Epithelial cell of esophagus (primary cell): ENCODE measurements around the gene PCDHAC2.

Experiments
- DNase-seq: peaks from one replicate; pipeline ENCODE4 v3.0.0; 2010; ENCODE audit warnings: low read depth
- H3K4me3 ChIP-seq: 2 replicates; pipeline ENCODE4 v1.5.1; 2011; ENCODE audit warnings: mild to moderate bottlenecking, low read length, control low read depth
- TF ChIP-seq, protein P1 (sequence below): IDR thresholded peaks from 2 replicates; pipeline ENCODE4 v1.5.1; 2011; ENCODE audit warnings: low read depth, mild to moderate bottlenecking, low read length, control low read depth, inconsistent platforms; ENCODE audit not compliant: insufficient read depth; ENCODE audit errors: missing control alignments

The PCDHAC2 gene

DNA sequence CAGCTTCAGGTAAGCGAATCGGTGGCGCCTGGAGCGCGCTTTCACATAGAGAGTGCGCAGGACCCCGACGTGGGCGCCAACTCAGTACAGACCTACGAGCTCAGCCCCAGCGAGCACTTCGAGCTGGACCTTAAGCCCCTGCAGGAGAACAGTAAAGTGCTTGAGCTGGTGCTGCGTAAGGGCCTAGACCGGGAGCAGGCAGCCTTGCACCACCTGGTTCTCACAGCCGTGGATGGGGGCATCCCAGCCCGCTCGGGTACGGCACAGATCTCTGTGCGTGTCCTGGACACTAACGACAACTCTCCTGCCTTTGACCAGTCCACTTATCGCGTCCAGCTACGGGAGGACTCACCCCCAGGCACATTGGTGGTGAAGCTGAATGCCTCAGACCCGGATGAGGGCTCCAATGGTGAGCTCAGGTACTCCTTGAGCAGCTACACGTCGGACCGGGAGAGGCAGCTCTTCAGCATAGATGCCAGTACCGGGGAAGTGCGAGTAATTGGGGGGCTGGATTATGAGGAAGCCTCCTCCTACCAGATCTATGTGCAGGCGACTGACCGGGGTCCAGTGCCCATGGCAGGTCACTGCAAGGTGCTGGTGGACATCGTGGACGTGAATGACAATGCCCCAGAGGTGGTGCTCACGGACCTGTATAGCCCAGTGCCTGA, 1.1 kb downstream of the PCDHAC2 start:
- TF ChIP-seq, protein P1, sequence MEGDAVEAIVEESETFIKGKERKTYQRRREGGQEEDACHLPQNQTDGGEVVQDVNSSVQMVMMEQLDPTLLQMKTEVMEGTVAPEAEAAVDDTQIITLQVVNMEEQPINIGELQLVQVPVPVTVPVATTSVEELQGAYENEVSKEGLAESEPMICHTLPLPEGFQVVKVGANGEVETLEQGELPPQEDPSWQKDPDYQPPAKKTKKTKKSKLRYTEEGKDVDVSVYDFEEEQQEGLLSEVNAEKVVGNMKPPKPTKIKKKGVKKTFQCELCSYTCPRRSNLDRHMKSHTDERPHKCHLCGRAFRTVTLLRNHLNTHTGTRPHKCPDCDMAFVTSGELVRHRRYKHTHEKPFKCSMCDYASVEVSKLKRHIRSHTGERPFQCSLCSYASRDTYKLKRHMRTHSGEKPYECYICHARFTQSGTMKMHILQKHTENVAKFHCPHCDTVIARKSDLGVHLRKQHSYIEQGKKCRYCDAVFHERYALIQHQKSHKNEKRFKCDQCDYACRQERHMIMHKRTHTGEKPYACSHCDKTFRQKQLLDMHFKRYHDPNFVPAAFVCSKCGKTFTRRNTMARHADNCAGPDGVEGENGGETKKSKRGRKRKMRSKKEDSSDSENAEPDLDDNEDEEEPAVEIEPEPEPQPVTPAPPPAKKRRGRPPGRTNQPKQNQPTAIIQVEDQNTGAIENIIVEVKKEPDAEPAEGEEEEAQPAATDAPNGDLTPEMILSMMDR, result no peak
- peak overlapping the region; percentile 37 for H3K4me3 ChIP-seq

DNA sequence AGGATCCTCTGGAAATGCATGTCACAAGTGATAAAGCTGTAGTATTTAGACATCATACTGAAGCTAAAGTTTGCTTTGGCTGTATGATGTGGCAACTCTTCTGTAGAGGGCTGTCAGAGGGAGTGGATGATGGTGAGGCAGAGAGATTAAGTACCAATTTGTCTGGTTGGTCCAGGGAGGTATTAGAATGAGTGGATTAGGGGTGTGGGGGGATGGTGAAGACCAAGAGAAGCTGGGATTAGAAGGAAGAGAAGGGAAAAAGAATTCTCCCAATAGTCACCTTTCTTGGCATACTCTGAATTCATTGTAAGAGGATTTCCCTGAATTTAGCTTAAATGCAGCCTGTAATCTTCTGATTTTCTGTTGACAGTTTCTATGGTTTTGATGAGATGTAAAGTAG, 3.6 kb downstream of the PCDHAC2 start:
- TF ChIP-seq, protein P1, result no peak
- H3K4me3 ChIP-seq, result no peak overlapping the region
- DNase-seq, result no peak

More for the DNA sequence above, 1.1 kb downstream of the PCDHAC2 start:
- no peak for DNase-seq

DNA sequence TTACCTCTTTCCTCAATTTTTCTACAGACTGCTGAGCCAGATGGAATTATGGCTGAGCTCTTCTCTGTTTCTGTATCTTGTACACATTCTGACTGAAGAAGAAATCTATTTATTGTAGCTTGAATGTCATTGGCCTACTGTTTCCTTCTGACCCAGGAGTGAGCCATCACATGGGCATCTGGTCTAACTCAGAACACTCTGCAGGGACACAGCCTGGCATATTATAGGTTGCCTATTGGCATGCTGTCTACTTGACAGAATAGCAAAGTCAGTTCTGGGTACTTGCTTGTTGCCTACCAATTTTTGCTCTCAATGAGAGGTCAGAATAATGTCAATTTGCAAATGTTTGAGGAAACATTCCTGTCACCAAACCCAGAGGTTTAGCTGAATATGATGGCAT, 7.3 kb downstream of the PCDHAC2 start:
- DNase-seq, result no peak
- TF ChIP-seq, protein P1, result no peak
- no peak overlapping the region for H3K4me3 ChIP-seq

DNA sequence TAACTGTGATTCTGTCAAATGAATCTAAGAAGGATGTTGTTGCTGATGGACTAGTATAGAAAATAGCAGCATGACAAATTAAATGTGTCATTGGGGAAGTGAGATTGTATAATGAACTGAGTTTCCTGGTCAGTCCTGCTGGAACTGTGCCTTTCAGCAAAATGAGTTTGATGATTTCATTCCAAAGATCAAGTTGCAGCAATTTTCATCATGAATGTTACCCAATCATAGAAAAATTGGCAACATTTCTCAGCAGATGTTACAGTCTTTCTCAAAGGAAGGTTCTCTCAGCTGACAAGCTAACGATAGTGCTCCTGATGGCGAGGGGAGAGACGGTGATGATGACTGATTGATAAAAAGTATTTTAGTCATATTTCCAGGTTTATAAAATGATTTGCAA, 10.7 kb downstream of the PCDHAC2 start:
- peak; percentile 71 for DNase-seq
- TF ChIP-seq, protein P1, result no peak
- H3K4me3 ChIP-seq, result no peak overlapping the region

DNA sequence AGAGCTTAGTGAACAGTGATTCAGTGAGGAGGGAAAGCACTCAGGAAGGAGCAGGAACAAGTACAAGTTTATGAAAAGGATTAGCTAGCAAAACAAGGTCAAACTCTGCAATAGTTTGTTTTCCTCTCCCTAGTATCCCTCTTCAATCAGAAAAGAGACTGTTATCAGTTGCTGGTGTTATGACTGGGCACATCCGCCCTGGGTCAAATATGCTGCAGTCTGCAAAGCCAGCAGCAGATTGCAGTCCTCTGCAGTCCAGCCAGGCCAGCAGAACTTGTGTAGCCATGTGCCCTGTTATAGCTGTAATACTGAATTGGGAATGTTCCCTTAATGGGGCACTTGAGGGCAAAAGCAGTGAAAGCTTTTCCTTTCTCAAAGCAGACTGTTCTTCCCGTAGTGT, 12.0 kb downstream of the PCDHAC2 start:
- TF ChIP-seq, protein P1, result no peak
- DNase-seq, result no peak
- H3K4me3 ChIP-seq, result no peak overlapping the region

DNA sequence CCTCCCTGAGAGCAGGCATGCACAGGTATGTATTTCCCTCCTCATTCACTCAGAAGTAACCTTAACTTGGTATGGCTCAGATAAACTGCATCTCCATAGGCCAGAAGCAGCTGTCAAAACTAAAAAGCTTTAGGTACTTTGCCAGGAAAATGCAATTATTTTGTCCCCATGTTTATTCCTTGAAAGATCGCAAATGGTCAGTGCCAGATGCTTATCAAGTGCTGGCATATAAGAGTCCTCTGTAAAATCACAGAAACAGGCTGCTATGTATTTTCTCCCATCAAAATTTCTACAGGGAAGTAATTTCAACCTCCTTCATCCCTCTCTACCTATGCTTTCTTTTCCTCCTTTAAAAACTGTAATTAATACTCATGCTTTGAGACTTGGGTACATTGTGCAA, 12.7 kb downstream of the PCDHAC2 start:
- no peak overlapping the region for H3K4me3 ChIP-seq
- DNase-seq, result no peak
- TF ChIP-seq, protein P1, result no peak

DNA sequence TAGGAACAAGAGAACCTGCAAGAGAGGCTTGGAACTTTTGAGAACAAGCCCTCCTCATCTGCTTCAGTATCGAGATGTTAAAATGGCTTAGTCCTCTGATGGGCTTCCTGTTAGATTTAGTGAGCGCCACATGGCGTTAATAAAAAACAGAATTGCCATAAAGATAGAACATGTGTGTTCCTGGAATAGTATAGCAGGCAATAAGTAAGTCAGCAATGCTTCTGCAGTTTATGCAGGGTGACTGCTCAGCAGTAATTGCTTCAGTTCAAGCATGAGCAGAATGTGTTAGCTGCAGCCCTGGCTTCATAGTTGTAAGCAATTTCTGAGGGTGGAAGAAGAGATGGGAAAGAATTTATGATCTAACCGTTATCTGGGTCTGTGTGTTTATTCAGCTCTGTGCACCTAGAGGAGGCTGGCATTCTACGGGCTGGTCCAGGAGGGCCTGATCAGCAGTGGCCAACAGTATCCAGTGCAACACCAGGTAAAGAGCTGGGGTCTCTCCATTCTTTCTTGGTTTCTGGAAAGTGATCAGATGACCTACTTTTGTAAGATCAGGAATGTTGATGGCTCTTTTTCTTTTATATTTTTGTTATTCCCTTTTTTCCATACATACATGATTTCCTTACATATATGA, 15.9 kb downstream of the PCDHAC2 start:
- TF ChIP-seq, protein P1, result no peak
- DNase-seq, result no peak
- no peak overlapping the region for H3K4me3 ChIP-seq
